Endothelial cell of umbilical vein (primary cell): ENCODE results near the gene ZBTB22. TPM values are rescaled to one million over a fixed set of nuclear protein-coding genes. Genes with fewer than 3 reads are reported as not detected.
"Not testable (repeated sequence)": the region's sequence is repeated elsewhere in the genome, so short reads cannot be mapped to it uniquely, and the experiment has no call there.

Source experiments
- BruUV-seq: library from RNA; stranded (reverse); fragments of 400-500 nt; replicated peaks from 2 replicates; lab custom pipeline; 2021; lab: Mats Ljungman, UMichigan
- CTCF ChIA-PET: fragments of 300-600, 350-600 bp; sonication (Branson Sonifier 250); formaldehyde crosslinking; loops from one replicate; lab custom pipeline; 2021; ENCODE audit warnings: antibody characterized with exemption, inconsistent platforms; lab: Charles Lee
- POLR2A ChIA-PET: fragments of 300-600, 350-600 bp; sonication (Branson Sonifier 250); formaldehyde crosslinking; loops from one replicate; lab custom pipeline; 2021; ENCODE audit warnings: antibody characterized with exemption, inconsistent platforms; lab: Charles Lee
- DNase-seq: peaks from one replicate; pipeline ENCODE4 v3.0.0-alpha.2; 2011; ENCODE audit warnings: low read depth, low spot score
- FAIRE-seq: peaks from 2 replicates; lab custom pipeline; 2011; peaks lifted over from hg19 to GRCh38; lab: Jason Lieb, UNC
- H2AFZ ChIP-seq: 2 replicates; pipeline ENCODE4 v1.6.0; 2012; ENCODE audit warnings: low read depth, low read length, control low read depth, inconsistent platforms
- H3K27ac ChIP-seq: 2 replicates; pipeline ENCODE4 v1.5.1; 2011; ENCODE audit warnings: low read depth, mild to moderate bottlenecking, control low read depth, low read length, moderate library complexity; ENCODE audit not compliant: insufficient read depth
- H3K27me3 ChIP-seq, 2 experiments: 2 replicates each; pipeline versions ENCODE4 v1.6.0 to v1.6.1; 2011; ENCODE audit warnings: low read length in 2 of 2, mixed read lengths in 1 of 2; ENCODE audit not compliant: control insufficient read depth in 2 of 2, insufficient read depth in 2 of 2
- H3K36me3 ChIP-seq, 2 experiments: 2 replicates in 1 of 2; 3 replicates in 1 of 2; pipeline ENCODE4 v1.5.1; 2011; ENCODE audit warnings: low read length in 2 of 2, mild to moderate bottlenecking in 1 of 2, moderate library complexity in 1 of 2; ENCODE audit not compliant: control insufficient read depth in 2 of 2, insufficient read depth in 2 of 2; ENCODE audit errors: extremely low read depth in 1 of 2
- H3K4me1 ChIP-seq: 3 replicates; pipeline ENCODE4 v1.5.1; 2011; ENCODE audit warnings: mild to moderate bottlenecking, low read length; ENCODE audit not compliant: control insufficient read depth, insufficient read depth; ENCODE audit errors: extremely low read depth
- H3K4me2 ChIP-seq: 2 replicates; pipeline ENCODE4 v1.6.1; 2011; ENCODE audit warnings: low read length, control low read depth, mixed read lengths; ENCODE audit not compliant: insufficient read depth
- H3K4me3 ChIP-seq, 3 experiments: fragments of 200-600 bp in 1 of 3; sonication (generic), shearing (Covaris generic) in 1 of 3; replicated peaks in 1 of 3; 2 replicates each; pipeline ENCODE4 v1.5.1; 2011 to 2016; ENCODE audit warnings: control low read depth in 3 of 3, low read length in 3 of 3, mild to moderate bottlenecking in 2 of 3, inconsistent platforms in 1 of 3, low read depth in 1 of 3, moderate library complexity in 1 of 3; ENCODE audit not compliant: insufficient read depth in 1 of 3
- H3K79me2 ChIP-seq: 2 replicates; pipeline ENCODE4 v1.6.0; 2012; ENCODE audit warnings: low read length, inconsistent platforms; ENCODE audit not compliant: control insufficient read depth, insufficient read depth
- H3K9ac ChIP-seq: replicated peaks from 2 replicates; pipeline ENCODE3; 2011; ENCODE audit warnings: low read length, control low read depth; ENCODE audit not compliant: insufficient read depth; ENCODE audit errors: extremely low read depth
- H3K9me1 ChIP-seq: replicated peaks from 3 replicates; pipeline ENCODE4 v1.6.0; 2011; ENCODE audit warnings: mild to moderate bottlenecking, low read length; ENCODE audit not compliant: control insufficient read depth, insufficient read depth; ENCODE audit errors: extremely low read depth
- H3K9me3 ChIP-seq: replicated peaks from 2 replicates; pipeline ENCODE4 v1.5.1; 2012; ENCODE audit warnings: low read length, inconsistent platforms; ENCODE audit not compliant: control insufficient read depth, insufficient read depth
- H4K20me1 ChIP-seq: replicated peaks from 2 replicates; pipeline ENCODE3; 2011; ENCODE audit warnings: mild to moderate bottlenecking, low read length; ENCODE audit not compliant: control insufficient read depth, insufficient read depth; ENCODE audit errors: extremely low read depth
- EZH2 ChIP-seq: IDR thresholded peaks from 2 replicates; pipeline ENCODE4 v1.6.1; 2012; ENCODE audit warnings: borderline replicate concordance, low read depth, mild to moderate bottlenecking, moderate library complexity, low read length, inconsistent platforms; ENCODE audit not compliant: severe bottlenecking
- FOS ChIP-seq: IDR thresholded peaks from 2 replicates; pipeline ENCODE4 v1.6.1; 2011; ENCODE audit warnings: mild to moderate bottlenecking, low read length, moderate library complexity, borderline replicate concordance; ENCODE audit not compliant: insufficient read depth
- GATA2 ChIP-seq: IDR thresholded peaks from 2 replicates; pipeline ENCODE4 v1.7.0; 2011; ENCODE audit warnings: low read depth, mild to moderate bottlenecking, moderate library complexity, mixed read lengths, low read length; ENCODE audit not compliant: insufficient read length, insufficient read depth
- JUN ChIP-seq: IDR thresholded peaks from 2 replicates; pipeline ENCODE4 v1.6.1; 2011; ENCODE audit warnings: borderline replicate concordance, low read depth; ENCODE audit not compliant: insufficient read length, insufficient read depth
- MYC ChIP-seq: IDR thresholded peaks from one replicate; pipeline ENCODE4 v1.6.1; 2011; ENCODE audit warnings: mild to moderate bottlenecking, low read depth, low read length
- POLR2A ChIP-seq: IDR thresholded peaks from 2 replicates; pipeline ENCODE4 v1.6.1; 2012; ENCODE audit warnings: low read depth, mild to moderate bottlenecking, control low read depth, low read length
- POLR2AphosphoS5 ChIP-seq: IDR thresholded peaks from 2 replicates; pipeline ENCODE4 v1.6.1; 2012; ENCODE audit warnings: low read depth, mild to moderate bottlenecking, control low read depth, low read length, moderate library complexity; ENCODE audit not compliant: insufficient read depth
- dilution Hi-C: fragments of 300-500 bp; cut with MboI; formaldehyde crosslinking; loops from one replicate; pipeline ENCODE4 v1.15.0; 2019; ENCODE audit warnings: low sequenced_read_pairs; ENCODE audit not compliant: extremely low pct_ligation_motif_present
- intact Hi-C: fragments of 100-400 bp; cut with micrococcal nuclease; formaldehyde crosslinking; loops from one replicate; pipeline ENCODE4 v1.10.0; 2022
- polyA plus RNA-seq, 4 experiments: library from polyadenylated mRNA; depleted of rRNA in 3 of 4; stranded (reverse) in 3 of 4; unstranded in 1 of 4; fragments of >200 nt; gene quantifications; 2 replicates each; pipeline versions ENCODE4 v1.2.1 to v1.2.3, GENCODE V29; 2011 to 2012; ENCODE audit warnings: missing spikeins in 1 of 4
- total RNA-seq: library from RNA; stranded (reverse); gene quantifications from 2 replicates; pipeline ENCODE4 v1.2.3, GENCODE V29; 2021
- TF ChIP-seq, protein P1 (sequence below): IDR thresholded peaks from 2 replicates; pipeline ENCODE4 v1.6.1; 2011; ENCODE audit not compliant: insufficient read depth, insufficient read length
- TF ChIP-seq, protein P2 (sequence below), 2 donors: IDR thresholded peaks; 1 replicate in 1 of 2; 2 replicates in 1 of 2; pipeline ENCODE4 v1.5.1; 2011; ENCODE audit warnings: low read length in 2 of 2, mild to moderate bottlenecking in 2 of 2, moderate library complexity in 2 of 2, control low read depth in 1 of 2, inconsistent platforms in 1 of 2, low read depth in 1 of 2; ENCODE audit not compliant: insufficient read depth in 1 of 2; ENCODE audit errors: extremely low read depth in 1 of 2

The ZBTB22 gene
- total and polyA plus RNA-seq, 2 donors (not counting 3 experiments of a cell fraction or from before 2014, with no cell fraction given): 12.6 to 15.4 TPM

DNA sequence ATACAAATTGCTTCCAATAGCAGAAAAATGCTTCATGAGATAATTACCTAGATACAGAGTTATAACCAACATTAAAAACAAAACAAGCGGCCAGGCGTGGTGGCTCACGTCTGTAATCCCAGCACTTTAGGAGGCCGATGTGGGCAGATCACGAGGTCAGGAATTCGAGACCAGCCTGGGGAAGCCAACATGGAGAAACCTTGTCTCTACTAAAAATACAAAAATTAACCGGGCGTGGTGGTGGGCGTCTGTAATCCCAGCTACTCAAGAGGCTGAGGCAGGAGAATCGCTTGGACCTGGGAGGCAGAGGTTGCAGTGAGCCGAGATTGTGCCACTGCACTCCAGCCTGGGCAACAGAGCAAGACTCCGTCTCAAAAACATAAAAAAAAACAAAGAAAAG is 45.9 kb upstream of the ZBTB22 start:
- H3K9me1 ChIP-seq, POLR2A ChIA-PET, H3K4me2 ChIP-seq, H3K9ac ChIP-seq, H3K4me1 ChIP-seq, H3K4me3 ChIP-seq, DNase-seq, H2AFZ ChIP-seq, H4K20me1 ChIP-seq, intact Hi-C loops, H3K27ac ChIP-seq, dilution Hi-C loops, BruUV-seq, H3K9me3 ChIP-seq, FAIRE-seq, H3K79me2 ChIP-seq, CTCF ChIA-PET, H3K36me3 ChIP-seq: not testable (repeated sequence)
- H3K27me3 ChIP-seq: peaks cover 15 to 17% of the 10 kb centered on the region in 2 experiments

DNA sequence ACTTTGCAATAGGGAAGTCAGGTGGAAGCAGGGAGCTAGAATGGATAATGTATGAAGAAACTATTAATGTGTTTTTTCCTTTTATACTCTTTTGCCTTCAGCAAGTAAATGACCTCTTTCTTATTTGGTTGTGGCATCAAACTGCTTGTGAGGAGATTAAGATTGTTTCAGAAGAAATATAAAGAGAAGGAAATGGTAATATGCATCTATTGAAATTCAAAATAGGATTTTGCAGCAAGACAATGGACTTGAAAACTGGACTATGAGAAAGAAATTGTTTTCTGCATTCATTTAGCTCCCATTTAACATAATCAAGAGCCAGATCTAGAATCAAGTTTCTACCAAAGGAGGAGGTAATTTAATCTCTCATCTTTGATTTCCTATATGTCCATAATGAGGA is 41.8 kb upstream of the ZBTB22 start:
- no peak for FAIRE-seq
- peaks cover 18 to 19% of the 10 kb centered on the region in 2 experiments for H3K27me3 ChIP-seq
- H3K4me1 ChIP-seq: no peaks in the 10 kb centered on the region
- no peak overlapping the region for H3K9ac ChIP-seq
- no peak overlapping the region for H3K4me3 ChIP-seq
- no peak overlapping the region for H3K27ac ChIP-seq
- no peaks in the 10 kb centered on the region for H3K9me3 ChIP-seq
- no peak overlapping the region for H2AFZ ChIP-seq
- no peak overlapping the region for H3K4me2 ChIP-seq
- H4K20me1 ChIP-seq: no peaks in the 10 kb centered on the region
- no peaks in the 10 kb centered on the region for H3K36me3 ChIP-seq
- no peak for DNase-seq
- no peaks in the 10 kb centered on the region for H3K9me1 ChIP-seq
- intact Hi-C loops (no loop called here), dilution Hi-C loops (no loop called here)
- POLR2A ChIA-PET: no interaction called here
- no peak for TF ChIP-seq GATA2
- no peak for TF ChIP-seq POLR2AphosphoS5
- TF ChIP-seq MYC: no peak
- no peak for TF ChIP-seq JUN
- no peak for TF ChIP-seq FOS
- TF ChIP-seq POLR2A: no peak
- TF ChIP-seq, protein P1, sequence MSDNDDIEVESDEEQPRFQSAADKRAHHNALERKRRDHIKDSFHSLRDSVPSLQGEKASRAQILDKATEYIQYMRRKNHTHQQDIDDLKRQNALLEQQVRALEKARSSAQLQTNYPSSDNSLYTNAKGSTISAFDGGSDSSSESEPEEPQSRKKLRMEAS: no peak
- no peak for TF ChIP-seq EZH2
- TF ChIP-seq, protein P2, sequence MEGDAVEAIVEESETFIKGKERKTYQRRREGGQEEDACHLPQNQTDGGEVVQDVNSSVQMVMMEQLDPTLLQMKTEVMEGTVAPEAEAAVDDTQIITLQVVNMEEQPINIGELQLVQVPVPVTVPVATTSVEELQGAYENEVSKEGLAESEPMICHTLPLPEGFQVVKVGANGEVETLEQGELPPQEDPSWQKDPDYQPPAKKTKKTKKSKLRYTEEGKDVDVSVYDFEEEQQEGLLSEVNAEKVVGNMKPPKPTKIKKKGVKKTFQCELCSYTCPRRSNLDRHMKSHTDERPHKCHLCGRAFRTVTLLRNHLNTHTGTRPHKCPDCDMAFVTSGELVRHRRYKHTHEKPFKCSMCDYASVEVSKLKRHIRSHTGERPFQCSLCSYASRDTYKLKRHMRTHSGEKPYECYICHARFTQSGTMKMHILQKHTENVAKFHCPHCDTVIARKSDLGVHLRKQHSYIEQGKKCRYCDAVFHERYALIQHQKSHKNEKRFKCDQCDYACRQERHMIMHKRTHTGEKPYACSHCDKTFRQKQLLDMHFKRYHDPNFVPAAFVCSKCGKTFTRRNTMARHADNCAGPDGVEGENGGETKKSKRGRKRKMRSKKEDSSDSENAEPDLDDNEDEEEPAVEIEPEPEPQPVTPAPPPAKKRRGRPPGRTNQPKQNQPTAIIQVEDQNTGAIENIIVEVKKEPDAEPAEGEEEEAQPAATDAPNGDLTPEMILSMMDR (IDR thresholded peaks at IDR 0.05; ENCODE audit: extremely low read depth in 1 of 2, insufficient read depth in 1 of 2, low read depth in 1 of 2, low read length in 2 of 2): no peak
- BruUV-seq: no TSS peak
- CTCF ChIA-PET: interaction anchor here (0.6 to 4.9 kb wide), 3 partner anchors 14 to 1220 kb away, joined by 3 to 20 read pairs (median 3); a partner anchor contains a TSS
- no peaks in the 10 kb centered on the region for H3K79me2 ChIP-seq
